Ureter (tissue), 1 donor: ENCODE measurements around the gene XRCC2. TPM values are rescaled to one million over a fixed set of nuclear protein-coding genes. Genes with fewer than 3 reads are reported as not detected.
"Not testable (repeated sequence)": the region's sequence is repeated elsewhere in the genome, so short reads cannot be mapped to it uniquely, and the experiment has no call there.

Experiments used
- DNase-seq: peaks from one replicate; pipeline ENCODE4 v3.0.0-alpha.2; 2020; ENCODE audit warnings: low spot score
- total RNA-seq: library from RNA; stranded (reverse); gene quantifications from one replicate; pipeline ENCODE4 v1.2.4, GENCODE V29; 2023
- donor health status: DM: yes; HTN: yes; CAD: no.

Gene XRCC2
- total RNA-seq, 1 donor from 2014 or later = 0.96 TPM

GRCh38 chr7:152664636-152665035 lies 11.3 kb downstream of the XRCC2 start:
- DNase-seq = no peak

GRCh38 chr7:152663931-152664330 lies 12.0 kb downstream of the XRCC2 start:
- DNase-seq = no peak

GRCh38 chr7:152663148-152663740 lies 12.7 kb downstream of the XRCC2 start:
- DNase-seq = no peak

- no peak for DNase-seq
These were observed 14.5 kb downstream of the XRCC2 start for GRCh38 chr7:152661479-152661878.

GRCh38 chr7:152660021-152660420 lies 15.9 kb downstream of the XRCC2 start:
- no peak for DNase-seq

GRCh38 chr7:152654971-152655370 lies 21.0 kb downstream of the XRCC2 start:
- no peak for DNase-seq

- no peak for DNase-seq
These were observed 26.7 kb downstream of the XRCC2 start for GRCh38 chr7:152649220-152649619.

DNA sequence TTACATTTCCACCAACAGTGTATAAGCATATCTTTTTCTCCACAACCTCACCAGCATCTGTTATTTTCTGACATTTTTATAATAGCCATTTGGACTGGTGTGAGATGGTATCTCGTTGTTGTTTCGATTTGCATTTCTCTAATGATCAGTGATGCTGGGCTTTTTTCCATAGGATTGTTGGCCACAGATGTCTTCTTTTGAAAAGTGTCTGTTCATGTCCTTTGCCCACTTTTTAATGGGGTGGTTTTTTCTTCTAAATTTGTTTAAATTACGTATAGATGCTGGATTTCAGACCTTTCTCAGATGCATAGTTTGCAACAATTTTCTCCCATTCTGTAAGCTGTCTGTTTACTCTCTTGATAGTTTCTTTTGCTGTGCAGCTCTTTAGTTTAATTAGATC lies 28.9 kb downstream of the XRCC2 start:
- DNase-seq = no peak

DNA sequence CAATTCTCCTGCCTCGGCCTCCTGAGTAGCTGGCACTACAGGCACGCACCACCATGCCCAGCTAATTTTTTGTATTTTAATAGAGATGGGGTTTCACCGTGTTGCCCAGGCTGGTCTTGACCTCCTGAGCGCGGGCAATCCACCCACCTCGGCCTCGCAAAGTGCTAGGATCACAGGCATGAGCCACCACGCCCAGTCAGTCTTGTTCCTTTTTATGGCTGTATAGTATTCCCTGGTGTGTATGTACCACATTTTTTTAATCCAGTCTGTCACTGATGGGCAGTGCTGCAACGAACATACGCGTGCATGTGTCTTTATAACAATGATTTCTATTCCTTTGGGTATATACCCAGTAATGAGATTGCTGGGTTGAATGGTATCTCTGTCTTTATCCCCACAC lies 29.4 kb downstream of the XRCC2 start:
- not testable (repeated sequence) for DNase-seq

DNA sequence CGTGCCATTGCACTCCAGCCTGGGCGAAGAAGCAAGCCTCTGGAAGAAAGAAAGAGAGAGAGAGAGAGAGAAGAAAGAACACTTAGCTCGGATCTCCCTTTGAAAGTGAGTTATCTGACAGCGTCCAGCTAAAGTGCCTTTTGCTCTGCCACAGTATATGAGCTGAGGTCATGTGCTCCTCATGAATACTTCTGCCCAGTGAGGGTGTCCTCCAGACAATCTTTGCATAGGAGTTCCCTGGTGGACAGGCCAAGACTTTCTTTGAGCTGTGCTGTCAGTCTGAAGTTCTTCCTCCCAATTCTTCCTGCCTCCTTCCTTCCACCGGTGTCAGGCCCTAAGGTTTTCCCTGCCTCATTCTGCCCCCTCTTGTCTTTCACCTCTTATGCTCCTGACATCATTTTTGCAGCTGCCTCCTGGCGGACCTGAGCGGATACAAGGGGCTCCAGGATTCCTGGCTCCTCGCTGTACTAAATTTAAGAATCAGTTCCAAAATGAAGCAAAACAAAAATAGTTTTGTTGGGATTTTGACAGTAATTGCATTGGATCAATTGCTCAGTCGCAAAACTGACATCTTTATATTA lies 31.9 kb downstream of the XRCC2 start:
- no peak for DNase-seq

DNA sequence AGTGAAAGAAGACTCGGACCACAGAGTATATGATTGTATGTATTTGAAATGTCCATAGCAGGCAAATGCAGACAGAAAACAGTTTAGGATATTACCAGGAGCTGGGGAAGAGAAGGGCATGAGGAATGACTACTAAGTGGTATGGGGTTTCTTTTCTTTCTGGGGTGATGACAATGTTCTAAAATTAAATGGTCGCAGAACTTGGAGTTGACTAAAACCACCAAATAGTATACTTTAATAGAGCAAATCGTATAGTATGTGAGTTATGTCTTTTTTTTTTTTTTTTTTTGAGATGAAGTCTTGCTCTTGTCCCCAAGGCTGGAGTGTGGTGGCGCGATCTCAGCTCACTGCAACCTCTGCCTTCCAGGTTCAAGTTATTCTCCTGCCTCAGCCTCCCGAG lies 34.6 kb downstream of the XRCC2 start:
- DNase-seq = no peak

DNA sequence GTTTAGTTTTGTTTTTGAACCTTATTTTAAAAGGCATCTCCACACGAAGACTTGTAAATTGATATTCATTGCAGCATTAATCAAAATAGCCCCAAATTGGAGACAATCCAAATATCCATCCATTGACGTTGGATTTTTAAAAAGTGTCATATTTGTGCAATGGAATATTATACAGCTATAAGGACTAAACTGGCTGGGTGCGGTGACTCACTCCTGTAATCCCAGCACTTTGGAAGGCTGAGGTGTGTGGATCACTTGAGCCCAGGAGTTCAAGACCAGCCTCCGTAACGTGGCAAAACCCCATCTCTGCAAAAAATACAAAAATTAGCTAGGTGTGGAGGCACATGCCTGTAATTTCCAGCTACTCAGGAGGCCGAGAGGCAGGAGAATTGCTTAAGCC lies 35.1 kb downstream of the XRCC2 start:
- no peak for DNase-seq

DNA sequence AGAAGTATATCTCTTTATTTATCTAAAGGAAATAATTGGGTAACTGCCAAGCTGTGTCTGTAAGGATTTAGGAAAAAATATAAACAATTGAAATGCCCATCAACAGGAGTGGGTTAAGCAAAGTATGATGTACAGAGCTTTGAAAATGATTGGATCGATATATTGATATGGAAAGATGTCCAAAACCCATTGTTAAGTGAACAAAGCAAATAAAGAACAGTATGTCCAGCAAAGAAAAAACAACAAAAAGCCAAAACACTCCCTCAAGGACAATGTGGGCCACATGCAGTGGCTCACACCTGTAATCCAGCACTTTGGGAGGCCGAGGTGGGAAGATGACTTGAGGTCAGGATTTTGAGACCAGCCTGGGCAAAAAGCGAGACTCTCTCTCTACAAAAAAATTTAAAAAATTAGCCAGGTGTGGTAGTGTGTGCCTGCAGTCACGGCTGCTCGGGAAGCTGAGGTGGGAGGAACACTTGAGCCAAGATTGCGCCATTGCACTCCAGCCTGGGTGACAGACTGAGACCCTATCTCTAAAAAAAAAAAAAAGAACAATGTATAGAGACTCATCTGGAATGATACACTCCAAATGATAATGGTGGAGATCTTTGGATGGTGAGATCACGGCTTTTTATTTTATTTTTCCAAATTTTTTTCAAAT lies 37.9 kb downstream of the XRCC2 start:
- no peak for DNase-seq

GRCh38 chr7:152637161-152637560 lies 38.8 kb downstream of the XRCC2 start:
- no peak for DNase-seq

DNA sequence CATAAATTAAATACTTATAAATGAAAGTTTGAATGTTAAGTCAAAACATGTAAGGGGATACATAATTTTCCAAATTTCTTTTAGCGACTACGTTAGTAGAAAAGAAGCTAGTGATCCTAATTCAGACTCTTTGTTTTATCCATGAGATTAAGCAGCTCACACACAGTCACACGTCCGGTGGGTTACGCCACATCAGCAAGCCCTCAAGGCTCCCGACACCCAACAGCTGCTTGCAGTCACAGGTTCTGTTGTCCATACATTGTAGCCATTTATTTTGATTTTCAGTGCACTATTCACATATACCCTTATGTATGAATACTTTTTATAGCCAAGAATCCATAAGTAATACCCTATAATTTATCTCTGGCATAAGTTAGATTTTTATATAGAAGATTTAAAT lies 39.5 kb downstream of the XRCC2 start:
- no peak for DNase-seq

DNA sequence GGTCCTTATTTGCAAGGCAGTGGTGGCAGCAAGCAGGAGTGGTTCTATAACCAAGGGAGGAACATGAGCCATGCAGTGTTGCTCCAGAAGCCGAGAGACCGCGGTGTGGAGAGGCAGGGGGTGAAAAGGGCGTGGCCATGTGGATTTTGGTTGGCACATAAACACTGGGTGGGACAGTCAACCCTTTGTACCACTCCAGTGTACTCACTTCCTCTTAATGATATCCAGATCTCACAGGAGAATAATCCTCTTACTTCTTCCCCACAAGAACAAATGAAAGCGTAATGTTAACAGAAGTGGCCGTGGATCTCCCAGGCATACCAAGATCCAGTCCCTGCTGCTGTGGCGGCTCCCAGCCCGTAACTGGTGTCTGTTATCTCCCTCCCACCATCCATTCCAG lies 42.4 kb downstream of the XRCC2 start:
- DNase-seq = no peak

DNA sequence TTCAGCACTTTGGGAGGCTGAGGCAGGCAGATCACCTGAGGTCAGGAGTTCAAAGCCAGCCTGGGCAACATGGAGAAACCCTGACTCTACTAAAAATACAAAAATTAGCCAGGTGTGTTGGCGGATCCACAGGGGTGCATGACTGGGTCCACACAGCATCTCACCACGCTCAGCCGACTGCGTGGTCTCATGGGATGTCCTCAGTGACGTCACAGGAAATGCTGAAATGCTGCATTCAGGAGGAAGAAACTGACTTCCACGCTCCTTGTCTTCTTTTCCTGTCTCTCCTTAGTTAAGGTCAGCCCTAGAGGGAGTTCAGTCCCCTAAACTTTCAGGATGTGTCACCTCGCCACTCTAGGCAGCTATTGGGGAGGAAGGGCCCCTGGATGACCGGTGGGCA lies 42.9 kb downstream of the XRCC2 start:
- DNase-seq = no peak

- DNase-seq = not testable (repeated sequence)
These were observed 47.2 kb downstream of the XRCC2 start for GRCh38 chr7:152628772-152629171.

- no peak for DNase-seq
These were observed 51.7 kb downstream of the XRCC2 start for GRCh38 chr7:152624228-152624627.

DNA sequence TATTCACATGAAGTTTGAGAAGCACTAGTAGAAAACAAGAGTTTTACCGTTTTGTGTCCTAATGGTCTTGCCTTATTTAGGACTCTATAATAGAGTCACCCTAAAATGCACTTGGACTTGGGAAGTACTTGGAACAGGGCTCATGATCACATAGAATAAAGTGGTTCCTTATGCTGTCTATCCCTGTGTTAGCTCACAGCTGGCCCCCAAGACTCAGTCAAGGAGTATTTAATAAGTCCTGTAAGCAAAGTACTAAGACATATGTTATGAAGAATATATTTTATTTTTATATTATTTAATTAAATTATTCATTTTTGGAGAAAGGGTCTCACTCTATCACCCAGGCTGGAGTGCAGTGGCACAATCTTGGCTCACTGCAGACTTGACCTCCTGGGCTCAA lies 54.5 kb downstream of the XRCC2 start:
- DNase-seq = no peak

DNA sequence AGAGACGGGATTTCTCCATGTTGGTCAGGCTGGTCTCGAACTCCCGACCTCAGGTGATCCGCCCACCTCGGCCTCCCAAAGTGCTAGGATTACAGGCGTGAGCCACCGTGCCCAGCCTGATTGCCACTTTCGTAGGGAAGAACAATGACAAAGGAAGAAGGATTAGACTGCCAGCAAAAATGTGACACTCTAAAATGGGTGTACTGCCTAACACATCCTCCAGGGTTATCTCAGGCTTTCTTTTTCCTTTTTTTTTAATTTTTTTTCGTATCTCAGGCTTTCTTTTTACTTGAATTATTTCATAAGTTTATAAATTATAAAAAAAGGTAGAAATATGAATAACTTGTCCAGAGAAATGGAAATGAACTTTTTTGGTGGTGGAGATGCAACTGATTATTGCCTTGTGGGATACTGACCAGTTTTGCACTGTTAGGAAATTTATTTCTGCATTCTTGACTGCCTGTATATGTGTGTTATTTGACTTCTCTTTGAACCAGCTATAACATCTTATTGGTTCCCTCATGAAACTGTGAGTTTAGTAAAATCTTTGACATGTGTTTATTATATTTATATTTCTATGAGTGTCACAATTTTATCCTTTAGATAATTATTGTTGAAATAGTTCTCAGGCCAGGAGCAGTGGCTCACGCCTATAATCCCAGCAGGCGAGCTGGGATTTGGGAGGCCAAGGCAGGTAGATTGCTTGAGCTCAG lies 56.8 kb downstream of the XRCC2 start:
- no peak for DNase-seq

GRCh38 chr7:152618427-152618826 lies 57.5 kb downstream of the XRCC2 start:
- DNase-seq = no peak

DNA sequence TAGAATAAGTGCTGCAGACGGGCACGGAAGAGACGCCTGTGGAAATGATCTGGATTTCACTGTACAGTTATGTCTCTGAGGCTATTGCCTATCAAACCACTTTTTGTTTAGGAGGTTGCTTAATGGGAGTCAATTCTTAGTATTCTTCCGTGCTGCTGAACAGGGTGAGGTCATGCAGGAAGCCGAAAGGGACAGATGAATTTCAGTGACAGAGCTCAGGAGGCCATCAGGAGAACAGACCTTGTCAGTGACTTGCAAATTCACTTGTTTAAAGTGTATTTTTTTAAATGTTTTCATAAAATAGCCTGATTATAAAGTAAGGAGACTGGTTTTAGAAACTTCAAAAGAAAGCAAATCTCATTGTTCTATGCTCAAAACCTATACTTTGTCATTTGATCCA lies 58.9 kb downstream of the XRCC2 start:
- no peak for DNase-seq
